ENCODE measurements around the gene SRGAP3.

SRGAP3 gene

GRCh38 chr3:9037144-9037711 lies 212.2 kb downstream of the SRGAP3 start:
- DNase-seq, result no peak

GRCh38 chr3:9036404-9037131 lies 212.9 kb downstream of the SRGAP3 start:
- peak in 1 of 2 experiments; percentile 38 for DNase-seq

DNA sequence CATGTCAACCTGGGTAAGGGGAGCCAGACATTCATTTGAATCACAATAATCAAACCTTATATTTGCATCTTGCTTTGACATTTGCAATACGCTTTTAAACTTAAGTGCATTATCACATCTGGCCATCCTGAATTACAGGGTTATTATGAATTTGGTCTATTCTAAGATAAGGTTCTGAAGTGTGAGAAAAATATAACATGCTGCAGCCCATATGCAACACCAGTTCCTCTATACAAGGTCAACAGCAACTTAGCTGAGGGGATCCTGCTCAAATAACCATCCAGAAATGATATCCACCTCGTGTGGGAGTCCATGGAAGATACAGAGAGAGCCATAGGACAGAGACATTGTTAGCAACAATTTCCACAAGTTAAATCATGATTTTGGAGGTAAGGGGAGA lies 213.5 kb downstream of the SRGAP3 start:
- no peak for DNase-seq

DNA sequence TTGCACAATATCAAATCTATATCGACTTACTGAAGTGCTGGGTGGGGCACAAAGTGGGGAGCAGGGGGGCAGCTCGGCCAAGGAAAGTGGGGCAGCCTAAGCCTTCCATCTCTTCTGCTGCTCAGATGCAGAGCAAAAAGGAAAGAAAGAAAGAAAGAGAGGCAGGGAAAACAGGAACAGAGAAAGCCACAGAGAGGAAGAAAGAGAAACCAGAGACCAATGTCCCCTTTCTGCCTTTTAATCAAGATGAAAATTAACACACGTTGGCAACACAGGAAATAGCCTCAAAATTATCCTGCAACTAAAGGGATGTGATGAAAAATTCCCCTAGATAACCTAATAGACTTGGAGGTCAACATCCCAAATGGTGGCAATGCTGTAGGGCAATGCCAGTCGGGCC lies 214.0 kb downstream of the SRGAP3 start:
- no peak for DNase-seq

- no peak for DNase-seq
These were observed 215.6 kb downstream of the SRGAP3 start for GRCh38 chr3:9033867-9034266.

DNA sequence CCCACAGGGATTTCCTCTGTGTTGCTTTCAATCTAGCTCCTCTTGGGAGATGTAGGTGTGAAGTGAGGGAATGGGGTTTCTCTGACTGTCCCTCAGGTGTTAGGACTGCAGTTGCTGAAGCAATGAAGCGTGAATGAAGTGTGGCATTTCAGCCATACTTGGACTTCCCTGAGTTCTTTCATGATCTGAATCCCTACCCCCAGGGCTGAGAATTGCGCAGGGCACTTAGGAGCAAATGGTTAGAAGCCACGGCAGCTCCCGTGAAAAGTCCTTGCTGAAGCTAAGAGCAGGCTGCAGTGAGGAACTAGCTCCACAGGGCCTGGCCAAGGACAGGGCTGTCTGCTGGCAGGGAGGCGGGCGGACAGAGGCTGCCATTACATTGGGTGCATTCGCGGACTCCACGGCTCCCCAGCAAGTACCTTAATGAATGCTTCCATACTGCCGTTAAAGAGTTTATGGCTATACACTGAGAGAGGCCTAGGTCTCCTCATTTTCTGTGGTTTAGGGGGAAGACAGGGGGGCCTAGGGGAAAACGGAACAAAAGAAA lies 217.1 kb downstream of the SRGAP3 start:
- DNase-seq, result no peak

- DNase-seq, result no peak
These were observed 219.4 kb downstream of the SRGAP3 start for GRCh38 chr3:9030034-9030433.

DNA sequence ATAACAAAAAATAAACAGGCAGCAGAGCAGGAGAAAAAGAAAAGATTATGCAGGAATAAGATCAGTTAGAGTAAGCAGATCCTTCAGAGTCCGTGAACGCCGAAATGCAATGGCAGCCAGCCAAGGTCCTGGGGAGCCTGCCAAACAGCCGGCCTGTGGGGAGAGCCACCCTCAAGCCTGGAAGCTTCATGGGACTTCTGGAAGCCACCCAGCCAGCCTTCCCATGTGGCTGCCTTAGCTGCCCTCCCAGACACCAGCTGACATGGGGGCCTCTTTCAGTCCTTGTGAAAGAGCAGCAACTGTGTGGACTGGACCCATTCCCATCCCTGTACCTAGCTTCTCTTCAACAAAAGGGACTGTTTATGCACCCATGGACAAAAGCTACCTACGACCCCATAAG lies 221.3 kb downstream of the SRGAP3 start:
- DNase-seq, result peak; percentile 15 to 81

DNA sequence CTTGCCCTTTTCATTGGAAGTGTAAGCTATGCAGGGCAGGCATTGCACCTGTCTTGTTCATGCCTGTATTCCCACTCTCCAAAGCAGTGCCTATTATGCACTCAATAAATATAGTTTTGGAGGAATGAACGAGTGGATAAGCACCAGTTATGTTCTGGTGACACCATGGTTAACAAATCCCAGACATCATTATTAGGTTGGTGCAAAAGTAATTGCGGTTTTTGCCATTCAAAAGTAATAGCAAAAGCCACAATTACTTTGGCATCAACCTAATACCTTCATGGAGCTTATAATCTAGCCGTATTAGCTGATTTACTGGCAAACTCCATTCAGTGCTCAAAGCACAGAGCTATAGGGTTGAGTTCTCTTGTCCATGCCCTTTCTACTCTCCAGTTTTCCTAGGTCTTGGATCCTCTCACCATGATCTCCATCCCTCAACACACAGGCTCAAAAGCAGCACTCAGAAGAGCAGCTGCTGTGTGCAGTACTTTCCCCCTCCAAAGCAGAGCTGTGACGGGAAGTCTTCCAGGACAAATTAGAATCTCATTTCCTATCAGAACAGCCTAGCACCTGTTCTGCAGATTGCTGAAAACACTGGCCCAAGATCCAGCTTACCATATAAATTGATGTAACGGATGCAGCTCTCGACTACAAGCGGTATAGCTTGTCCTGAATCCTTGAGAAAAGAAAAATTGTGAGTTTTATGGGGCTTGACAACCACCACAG lies 223.0 kb downstream of the SRGAP3 start:
- DNase-seq, result no peak

GRCh38 chr3:9024341-9024740 lies 225.1 kb downstream of the SRGAP3 start:
- DNase-seq, result no peak

GRCh38 chr3:9023226-9023590 lies 226.2 kb downstream of the SRGAP3 start:
- no peak for DNase-seq

GRCh38 chr3:9022305-9023225 lies 226.9 kb downstream of the SRGAP3 start:
- DNase-seq, result no peak

DNA sequence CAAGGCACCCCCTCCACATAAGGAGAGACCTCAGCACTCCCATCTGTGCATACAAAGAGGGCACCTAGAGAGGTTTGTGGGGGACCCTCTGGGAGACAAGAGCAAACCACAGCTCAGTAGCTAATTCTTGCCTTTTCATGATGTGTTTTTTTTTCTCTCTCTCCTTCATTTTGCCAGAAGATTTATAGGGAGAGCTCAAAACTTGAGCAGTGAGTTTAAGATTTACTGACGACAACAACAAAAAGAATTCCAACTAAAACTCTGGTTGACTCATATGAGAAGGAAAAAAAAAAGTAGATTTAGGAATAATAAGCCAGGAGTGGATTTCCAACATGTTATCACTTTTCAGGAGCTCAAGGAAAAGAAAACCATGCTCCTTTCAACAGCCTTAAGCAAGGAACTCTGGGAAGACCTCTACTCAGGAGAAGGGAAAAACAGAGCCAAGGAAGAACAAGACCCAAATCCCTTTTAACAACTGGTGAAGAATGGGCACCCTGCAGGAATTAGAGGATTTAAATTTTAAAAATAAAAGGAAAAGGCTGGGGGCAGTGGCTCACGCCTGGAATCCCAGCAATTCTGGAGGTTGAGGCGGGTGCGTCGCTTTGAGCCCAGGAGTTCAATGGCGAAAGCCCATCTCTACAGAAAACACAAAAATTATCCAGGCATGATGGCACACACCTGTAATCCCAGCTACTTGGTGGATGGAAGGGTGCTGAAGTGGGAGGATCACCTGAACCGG lies 228.0 kb downstream of the SRGAP3 start:
- DNase-seq, result no peak

GRCh38 chr3:9020426-9020825 lies 229.0 kb downstream of the SRGAP3 start:
- DNase-seq, result peak in 1 of 2 experiments; percentile 5

- DNase-seq, result peak in 1 of 2 experiments; percentile 64
These were observed 230.0 kb downstream of the SRGAP3 start for GRCh38 chr3:9019259-9019961.

DNA sequence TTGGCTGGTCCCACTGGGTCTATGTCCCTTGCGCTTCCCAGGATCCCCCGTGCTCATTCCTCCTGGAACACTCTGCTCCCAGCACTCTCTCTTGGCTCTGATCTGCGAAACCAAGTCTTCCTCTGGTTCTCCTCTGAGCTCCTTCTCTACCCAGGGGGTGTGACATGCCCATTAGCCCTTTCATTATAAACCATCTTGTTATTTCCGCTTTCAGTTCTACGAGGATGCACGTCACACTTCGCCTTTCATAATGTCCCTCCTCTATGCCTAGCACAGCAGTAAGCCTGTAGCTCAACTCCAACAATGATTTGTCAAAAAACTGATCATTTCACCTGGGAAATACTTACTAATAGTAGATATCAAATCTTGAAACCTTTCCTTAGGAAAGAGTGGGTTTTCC lies 234.2 kb downstream of the SRGAP3 start:
- DNase-seq, result no peak

DNA sequence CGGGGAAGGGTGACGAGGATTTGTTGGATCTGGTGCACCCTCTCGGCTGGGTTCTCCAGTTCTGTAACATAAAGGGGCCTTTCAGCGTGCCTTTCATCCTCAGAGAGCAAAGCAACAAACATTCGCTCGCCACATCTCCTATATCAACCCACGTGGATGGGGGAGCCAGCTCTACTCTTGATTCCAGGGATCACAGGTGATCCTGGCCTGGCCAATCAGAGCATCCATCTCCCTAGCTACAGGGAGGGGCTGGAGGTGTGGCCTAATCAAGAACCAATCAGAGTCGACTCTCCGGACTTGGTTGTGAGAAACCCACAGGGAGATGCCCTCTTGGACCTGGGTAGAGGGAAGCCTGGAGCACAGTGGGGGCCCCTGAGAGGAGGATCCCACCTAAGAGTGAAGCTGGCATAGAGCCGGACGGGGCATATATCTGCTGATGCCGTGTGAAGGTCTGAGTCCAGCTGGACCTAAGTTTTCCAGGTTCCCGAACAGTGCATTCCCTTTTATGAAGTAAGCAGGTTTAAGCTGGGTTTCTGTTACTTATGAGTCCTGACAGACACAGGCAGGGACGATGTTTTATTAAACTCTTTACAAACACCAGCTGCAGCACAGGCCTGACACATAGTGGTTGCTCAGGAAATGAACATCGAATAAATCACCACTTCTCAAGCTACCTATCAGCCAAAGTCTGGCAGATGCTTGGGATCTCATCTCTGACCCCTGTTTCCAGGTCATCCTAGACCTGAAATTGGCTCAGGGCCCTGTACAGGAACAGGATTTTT lies 235.5 kb downstream of the SRGAP3 start:
- DNase-seq, result no peak

DNA sequence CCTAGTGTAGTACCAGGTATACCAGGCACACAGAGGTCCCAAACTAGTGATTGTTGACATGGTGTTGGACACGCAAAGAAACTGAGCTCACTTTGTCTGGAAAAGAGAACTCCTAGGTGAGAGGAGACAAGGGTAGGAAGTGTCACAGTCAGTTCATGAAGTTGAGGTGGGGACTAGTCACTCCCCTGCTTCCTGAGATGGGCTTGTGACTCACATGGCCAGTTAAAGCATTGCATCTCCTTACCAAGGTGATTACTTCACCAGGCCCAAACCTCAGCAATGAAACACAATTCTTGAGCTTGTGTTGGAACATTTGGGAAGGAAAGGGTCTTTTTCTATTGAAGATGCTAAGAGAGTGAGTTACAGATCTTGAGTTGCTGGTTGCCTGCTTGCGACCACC lies 236.9 kb downstream of the SRGAP3 start:
- no peak for DNase-seq

DNA sequence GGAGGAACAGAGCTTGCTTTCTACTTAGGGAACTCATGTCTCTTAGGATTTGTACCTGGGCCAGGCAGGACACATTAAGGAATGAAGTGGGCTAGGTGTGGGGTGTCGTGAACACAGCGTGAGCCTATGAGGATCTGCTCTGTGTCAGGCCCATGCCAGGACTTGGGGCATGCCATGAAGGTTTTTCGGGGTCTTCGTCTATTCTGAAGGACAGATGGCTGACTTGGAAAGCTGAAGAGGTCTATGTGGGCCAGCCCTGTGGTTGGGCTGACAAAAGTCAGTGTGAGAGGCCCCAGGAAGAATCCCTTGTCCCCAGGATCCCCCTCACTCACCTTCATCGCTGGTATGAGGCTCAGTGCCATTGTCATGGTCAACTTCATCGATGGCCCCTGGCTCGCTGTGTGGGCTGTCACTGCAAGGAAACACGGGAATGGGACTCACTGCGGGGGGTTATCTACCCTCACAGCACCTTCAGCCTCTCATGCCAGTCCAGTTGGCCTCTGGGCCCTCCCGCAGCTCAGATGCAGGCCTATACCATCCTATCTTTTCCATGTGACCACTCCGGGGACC lies 239.4 kb downstream of the SRGAP3 start:
- no peak for DNase-seq

DNA sequence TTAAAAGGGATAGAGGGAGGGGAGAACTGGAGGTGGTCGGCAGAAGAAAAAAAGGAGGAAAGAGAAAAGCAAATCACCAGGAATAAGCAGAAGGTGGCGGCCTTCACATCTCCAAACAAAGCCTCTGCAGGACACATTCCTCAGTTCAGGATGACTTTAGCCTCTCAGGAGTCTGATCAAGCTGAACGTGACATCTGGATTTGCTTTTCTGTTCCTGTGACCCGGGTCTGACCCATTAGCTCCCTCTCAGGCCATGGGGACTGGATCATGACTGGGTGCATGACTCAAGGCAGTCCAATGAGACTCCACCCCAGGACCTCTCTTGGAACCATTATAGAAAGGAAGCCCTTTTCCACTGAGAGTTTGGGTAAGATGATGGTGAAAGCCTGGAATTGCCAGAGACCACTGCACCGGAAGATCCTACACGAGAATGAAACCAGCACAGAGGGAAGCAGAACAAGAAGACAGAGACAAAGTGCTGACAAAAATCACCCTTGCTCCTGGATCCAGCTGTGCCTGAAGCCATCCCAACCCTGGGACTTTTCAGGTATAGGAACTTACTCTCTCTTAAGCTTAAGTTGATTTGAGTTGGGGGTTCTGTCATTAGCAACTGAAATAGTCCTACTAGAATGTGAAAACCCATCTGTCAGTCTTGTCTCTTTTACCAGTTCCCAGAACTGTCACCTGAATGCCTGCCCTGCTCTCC lies 240.7 kb downstream of the SRGAP3 start:
- no peak for DNase-seq

All from NCI-H446 (cell line).